CD4-positive, alpha-beta T cell treated with Interleukin-6 at 100 ng/mL for 8 hours (primary cell): Measurements from ENCODE around the gene GDNF.
"Not testable (repeated sequence)": the region's sequence is repeated elsewhere in the genome, so short reads cannot be mapped to it uniquely, and the experiment has no call there.

ENCODE experiments used
- DNase-seq: peaks from one replicate; pipeline ENCODE4 v3.0.0-alpha.2; 2020; ENCODE audit warnings: mixed read lengths, low spot score

GDNF gene, protein sequence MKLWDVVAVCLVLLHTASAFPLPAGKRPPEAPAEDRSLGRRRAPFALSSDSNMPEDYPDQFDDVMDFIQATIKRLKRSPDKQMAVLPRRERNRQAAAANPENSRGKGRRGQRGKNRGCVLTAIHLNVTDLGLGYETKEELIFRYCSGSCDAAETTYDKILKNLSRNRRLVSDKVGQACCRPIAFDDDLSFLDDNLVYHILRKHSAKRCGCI

DNA sequence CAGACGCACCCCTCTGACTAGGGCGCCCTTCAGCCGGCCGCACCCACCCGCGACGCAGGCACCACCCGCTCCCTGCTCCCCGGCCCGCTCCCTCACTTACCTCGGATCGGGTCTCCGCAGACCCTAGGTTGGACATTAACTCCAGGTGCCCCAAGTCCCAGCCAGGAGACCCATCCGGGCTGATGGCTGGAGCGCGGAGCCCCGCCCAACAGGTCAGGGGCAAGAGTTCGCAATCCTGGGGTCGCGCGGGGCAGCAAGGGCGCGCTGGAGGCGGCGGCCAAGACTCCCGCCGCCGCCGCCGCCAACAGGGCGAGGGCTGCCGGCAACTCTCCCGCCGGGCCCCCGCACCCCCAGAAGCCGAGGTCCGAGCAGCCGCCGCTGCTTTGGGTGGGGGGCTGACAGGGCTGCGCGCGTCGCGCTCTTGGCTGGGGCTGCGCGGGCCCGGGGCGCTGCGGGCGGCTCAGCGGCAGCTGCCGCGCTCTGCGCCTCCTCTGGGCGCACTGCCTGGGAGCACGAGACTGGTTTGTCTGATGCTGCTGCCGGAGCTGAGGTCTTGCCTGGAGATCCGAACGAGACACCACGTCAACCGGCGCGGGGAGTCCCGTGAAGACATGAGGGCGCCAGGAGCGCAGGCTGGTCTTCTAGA, at the start of gene GDNF:
GDNF (minus strand) TSS at position 635 of the 646 bp plus-strand sequence. CDS start 5,245 bp downstream, outside the sequence.
- DNase-seq: no peak

DNA sequence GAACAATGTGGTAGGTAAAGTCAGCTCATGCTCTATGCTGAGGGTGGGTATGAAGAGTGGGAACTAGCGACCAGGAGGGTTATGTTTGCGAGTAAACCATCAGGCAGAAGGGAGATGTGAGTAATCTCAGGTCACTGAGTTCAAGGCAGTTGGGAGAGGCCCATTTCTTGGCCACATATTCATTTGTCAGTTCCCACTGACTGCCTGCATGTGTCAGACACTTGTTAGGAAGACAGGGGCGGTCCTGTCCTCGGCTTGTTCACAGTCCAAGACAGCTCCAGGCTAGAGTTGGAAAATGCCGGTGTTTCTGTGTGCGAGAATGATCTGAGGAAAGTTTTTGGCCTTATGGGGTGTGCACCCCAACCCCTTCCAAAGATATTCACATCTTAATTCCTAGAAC, 48.6 kb upstream of the GDNF start:
- no peak for DNase-seq

DNA sequence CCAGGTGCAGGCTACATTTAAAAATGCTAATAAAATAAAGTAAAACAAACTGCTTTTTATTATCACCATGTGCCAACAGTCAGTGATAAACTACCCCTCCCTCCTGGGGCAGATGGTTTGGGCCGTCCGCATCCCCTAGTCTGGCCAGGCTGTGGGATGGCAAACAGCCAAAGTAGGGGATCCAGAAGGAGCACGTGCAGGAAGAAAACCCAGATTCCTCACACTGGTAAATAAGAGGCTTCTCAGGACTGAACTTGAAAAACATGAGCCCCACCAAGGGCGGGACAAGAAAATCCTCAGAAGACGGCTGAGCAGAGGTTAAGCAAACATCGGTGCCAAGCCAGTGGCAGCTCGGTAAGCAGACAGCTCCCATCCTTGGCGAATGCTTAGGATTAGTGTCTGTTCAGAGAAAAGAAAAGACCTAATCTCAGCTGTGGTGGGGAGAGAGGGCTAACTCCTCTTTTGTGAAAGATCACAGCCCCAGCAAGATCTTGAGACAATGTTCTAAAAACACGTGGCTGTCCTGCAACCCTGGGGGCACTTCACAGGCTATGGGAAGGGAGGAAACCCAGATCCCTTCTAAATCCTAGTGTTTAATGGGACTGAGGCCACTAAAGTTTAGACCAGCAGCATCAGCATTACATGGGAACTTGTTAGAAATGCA, 46.5 kb upstream of the GDNF start:
- DNase-seq: no peak

DNA sequence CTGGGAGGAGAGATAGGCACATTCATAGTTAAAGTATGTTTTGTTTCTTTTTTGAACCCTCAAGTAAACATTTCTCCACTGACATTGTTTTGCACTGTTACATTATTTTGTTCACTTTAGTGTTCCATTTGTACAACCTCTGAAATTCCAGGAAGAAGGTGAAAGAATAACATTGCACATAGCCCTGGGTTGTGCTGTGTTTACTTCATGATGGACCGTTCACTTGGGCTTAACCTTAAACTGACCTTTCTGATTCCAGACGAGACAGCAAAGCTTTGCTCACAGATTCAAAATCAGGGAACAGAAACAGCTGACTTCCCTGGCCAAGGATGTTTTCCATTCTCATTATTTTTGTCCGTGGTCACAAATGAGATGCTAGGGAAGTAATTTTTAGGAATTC, 42.8 kb upstream of the GDNF start:
- no peak for DNase-seq

DNA sequence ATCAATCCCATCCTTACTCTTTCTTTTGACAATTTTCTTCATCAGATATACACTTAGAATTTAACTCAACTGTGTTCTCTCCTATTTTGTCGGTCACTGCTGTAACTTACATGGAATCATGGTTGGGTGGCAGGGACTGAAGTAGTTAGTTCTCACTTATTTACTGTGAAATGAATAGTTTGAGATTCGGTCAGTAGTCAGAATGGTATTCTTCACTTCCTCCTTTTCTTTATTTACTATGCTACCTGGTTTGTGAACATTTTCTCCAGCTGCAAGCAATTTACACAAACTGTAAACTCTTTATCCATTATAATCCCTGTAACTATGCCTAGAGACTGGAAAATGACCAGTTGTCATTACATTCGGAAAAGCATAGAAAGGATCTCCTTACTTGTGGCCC, 41.5 kb upstream of the GDNF start:
- DNase-seq: no peak

DNA sequence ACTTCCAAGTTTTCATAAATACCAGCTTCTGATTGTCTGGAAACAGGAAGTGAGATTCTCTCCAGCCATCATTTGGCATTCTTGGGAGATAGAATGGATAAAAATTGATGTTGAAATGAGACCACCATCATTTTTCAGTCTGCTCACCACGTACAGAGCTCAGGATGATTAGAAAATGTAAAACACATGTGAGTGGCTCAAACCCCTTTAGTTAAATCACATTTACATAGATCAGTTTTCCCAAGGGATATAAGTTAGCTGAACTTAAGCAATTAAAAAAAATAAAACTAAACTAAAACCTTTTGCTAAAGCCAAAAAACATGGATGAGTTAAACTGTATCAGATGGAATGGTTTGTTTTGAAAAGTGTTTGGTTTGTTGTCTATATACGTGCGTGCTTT, 37.1 kb upstream of the GDNF start:
- DNase-seq: no peak

DNA sequence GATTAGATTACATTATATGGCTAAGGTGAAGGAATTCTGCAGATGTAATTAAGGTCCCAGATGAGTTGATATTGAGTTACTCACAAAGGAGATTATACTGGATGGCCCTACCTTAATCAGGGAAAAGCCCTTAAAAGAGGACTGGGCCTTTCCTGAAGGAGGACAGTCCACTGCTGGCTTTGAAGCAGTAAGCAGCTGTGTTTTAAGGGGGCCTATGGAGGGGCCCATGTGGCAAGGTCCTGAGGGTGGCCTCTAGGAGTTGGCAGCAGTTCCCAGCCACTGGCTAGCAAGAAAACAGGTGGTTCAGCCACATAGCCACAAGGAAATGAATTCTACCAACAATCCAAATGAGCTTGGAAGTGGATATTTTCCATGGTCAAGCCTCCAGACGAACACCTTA, 36.4 kb upstream of the GDNF start:
- DNase-seq: no peak

DNA sequence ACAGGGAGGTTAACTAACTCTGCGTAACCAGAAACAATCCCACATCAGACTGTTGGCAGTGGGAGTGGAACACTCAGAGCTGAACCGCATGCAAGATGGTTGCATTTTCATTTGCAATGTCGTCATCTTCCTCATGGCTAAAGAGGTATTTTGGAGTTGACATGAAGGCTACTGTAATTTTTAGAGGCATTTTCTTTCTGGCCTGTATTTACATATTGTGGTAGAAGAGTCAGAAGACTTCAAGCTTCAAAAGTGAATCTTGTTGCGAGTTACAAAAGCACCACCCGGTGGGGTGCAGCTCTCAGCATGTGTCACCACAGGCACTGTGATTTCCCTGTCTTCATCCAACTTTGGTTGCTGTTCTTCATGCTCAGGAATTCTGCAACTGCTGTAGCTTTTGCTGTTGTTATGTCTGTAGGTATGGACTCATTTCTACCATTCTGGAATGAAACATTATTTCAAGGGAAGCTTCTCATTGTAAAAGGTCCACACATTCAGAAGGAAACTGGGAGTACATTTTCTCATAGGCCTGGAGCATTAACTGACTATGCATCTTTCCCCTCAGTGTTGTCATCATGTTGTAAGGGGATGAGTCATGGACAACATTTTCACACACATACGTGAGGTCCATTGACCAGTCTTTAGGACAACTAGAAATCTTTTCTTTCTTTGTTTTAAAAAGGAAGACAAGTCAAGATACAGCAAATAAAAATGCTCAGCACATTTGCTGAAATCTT, 35.4 kb upstream of the GDNF start:
- no peak for DNase-seq

DNA sequence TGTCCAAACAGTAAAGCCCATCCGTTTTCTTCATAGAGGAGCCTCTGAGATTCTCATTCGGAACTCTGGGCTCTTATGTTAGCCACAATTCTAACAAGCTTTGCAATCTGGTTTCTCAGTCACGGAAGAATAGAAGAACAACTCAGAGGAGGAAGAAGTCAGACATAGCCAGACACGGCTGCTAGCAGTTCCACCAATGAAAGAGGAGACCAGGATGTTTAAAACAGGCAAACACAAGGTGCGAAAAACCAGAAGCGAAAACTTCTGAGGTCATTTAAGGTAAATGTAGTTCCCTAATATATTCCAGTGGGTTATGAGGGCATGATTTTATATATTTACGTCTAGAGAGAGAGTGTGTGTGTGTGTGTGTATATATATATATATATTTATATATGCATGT, 34.1 kb upstream of the GDNF start:
- DNase-seq: no peak

DNA sequence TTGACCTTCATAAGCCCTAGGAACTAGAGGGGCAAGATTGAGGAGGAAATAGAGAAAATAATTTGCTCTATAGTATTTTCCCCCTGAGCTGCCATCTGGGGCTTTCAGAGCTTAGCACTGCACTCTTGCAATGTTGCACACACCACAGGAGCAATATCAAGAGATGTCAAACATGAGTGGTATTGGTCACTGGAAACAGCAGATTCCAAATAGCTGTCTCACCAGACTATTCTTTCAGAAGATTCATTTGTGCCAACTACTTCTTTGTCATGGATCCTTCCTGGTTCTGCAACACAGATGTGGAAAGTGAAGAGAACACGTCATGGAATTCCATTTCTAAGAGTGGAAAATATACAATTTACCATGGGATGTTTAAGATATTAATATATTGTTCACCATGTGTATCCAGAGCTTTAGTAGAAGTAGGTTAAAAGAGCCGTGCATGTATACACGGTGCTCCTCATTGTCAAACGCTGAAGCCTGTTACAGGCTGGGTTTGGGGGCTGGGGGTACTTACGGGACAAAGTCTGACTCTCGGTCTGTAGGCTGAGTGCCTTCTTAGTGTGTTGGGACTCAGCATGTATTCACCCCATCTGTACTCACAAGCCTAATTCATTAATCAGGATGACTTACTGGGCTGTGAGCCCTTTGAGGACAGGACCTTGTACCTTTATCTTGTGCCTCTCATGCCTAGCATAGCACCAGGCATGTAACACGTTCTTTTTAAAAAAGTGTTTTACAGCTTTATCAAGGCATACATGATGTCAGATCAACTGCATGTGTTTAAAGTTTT, 31.4 kb upstream of the GDNF start:
- no peak for DNase-seq

DNA sequence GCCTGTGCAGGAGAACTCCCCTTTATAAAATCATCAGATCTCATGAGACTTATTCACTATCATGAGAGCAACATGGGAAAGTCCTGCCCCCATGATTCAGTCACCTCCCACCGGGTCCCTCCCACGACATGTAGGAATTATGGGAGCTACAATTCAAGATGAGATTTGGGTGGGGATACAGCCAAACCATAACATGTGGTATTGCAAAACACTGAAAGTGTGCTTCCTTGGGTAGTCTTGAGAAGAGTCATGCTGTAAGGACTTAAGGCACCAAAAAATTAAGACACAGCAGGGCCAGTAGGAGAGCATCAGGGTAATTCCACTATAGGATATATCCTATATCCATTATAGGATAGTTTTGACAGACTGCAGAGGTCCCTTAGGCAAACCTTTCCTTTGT, 29.4 kb upstream of the GDNF start:
- DNase-seq: no peak

DNA sequence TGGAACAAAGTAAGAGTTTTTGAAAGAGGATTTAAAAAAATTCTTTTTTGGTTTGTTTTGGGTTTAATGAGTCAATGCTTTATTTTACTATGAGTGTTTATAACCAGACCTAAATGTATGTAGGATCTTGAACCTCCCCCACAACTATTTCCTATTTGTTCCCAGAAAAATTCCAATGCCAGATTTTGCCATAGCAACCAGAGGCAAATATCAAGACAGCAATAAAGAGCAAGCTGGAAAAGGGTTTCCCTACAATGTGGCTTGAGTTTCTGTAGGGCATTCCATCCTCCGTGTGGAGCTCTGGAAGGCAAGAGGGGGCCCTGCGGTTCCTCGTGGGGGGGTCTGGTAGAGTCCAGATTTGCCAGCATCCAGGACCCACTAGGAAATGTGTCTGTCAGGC, 27.8 kb upstream of the GDNF start:
- DNase-seq: no peak

DNA sequence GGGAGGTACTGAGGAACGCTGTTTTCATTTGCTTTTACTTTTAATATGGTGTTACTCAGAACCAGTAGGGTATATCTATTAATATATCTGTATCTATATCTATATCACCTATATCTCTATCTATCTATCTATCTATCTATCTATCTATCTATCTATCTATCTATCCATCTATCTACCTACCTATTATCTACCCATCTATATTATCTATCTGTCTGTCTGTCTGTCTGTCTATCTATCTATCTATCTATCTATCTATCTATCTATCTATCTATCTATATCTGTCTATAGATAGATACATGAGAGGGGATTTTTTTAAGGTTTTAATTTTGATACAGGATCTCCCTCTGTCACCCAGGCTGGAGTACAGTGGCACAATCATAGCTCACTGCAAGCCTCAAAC, 23.1 kb upstream of the GDNF start:
- DNase-seq: not testable (repeated sequence)

DNA sequence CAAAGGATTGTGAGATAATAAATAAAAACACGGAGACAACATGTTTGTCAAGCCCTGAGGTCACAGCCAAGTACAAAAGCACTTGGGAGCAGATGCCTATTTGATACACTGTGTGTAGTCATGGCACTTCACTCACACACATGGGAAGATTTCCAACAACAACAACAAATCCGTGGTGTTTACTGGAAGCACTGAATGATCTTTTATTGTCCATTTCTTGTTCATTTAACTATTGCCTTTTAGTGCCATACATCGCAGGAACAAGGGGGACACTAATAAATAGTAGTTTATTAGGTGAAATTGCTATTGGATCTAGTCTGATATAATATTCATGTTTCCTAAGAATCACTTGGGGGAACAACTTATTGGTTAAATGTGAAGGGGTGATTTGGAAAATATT, 20.4 kb upstream of the GDNF start:
- no peak for DNase-seq

DNA sequence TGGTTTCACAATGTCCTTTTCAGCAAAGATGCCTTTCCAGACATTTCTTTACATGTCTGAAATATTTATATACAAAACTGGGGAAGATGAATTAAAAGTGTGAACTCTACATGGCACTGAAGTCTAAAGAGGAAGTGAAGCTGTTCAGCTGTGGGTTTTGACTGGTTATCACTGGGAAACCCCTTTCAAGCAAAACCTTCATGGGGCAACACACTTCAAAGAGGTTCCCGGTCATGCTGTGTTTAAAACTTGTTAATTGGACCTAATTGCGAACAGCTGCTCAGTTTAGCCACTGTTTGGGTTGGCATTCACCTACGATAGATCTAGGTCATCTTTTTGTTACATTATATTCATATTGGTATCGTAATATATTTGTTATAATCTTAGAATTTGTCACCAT, 20.0 kb upstream of the GDNF start:
- no peak for DNase-seq

DNA sequence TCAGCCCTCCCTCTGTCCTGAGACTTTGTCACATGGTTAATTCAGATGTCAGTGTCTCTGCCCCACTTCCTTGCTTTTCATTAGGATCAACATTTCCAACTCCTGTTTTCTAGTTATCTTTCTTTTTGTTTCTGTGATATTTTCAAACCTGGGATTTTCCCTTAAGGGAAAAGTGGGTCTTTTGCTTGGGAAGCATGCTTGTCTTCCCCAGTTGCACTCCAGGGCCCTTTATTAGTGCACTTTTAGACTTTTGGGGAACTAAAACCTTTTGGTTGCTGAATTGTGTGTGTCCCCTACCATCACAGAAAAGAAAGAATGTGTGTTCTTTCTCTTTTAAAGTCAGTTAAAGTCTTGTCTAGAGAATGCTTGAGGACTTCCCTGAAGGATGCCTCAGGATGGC, 18.4 kb upstream of the GDNF start:
- DNase-seq: no peak

DNA sequence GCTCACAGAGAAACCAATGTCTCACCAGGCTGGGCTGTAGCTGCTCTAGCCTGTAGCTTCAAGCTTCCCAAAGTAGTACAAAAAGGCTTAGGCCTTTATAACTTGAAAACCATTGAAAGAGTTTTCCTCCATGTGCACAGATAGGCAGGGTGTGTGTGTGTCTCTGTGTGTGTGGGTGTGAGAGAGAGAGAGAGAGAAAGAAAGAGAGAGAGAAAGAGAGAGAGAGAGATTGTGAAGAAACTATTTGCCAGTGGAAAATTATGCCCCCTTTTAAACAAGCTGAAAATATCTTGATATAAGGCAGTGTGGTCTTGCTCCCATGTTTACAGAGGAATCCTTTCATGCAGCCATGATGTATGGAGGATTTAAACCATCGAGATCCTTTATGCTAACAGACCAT, 17.9 kb upstream of the GDNF start:
- no peak for DNase-seq

DNA sequence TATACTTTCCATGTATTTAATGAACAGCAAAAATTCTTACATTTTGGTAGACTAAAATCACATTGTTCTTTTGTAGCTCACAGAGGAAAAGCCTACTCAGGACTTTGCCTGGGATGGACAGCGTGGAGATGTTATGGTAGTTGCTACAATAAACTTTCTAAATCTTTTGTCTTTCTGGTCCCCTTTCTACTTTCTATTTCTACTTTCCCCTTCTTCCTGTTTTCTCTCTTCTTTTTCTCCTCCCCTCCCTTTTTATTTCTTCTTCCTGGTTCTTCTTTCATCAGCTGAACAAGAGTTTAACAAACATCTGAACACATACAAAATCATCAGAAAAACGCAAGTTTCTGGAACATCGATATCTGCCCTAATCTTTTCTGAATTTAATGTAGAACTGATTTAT, 15.6 kb upstream of the GDNF start:
- DNase-seq: no peak

DNA sequence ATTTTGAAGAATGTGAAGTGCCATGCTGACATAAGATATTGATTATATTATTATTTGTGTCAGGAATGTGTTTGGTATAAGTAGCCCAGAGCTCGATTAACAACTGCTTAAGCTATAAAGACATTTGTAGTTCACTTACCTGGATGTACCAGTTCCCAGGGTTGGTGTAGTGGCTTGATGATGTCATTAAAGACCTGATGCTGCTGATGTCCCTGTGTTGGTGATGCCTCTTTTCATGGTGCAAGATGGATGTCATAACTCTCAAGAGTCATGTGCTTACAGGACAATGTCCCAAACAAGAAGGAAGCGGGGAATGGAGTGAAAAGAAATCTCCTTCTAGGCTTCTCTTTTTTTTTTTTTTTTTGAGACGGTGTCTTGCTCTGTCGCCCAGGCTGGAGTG, 11.5 kb upstream of the GDNF start:
- DNase-seq: no peak

DNA sequence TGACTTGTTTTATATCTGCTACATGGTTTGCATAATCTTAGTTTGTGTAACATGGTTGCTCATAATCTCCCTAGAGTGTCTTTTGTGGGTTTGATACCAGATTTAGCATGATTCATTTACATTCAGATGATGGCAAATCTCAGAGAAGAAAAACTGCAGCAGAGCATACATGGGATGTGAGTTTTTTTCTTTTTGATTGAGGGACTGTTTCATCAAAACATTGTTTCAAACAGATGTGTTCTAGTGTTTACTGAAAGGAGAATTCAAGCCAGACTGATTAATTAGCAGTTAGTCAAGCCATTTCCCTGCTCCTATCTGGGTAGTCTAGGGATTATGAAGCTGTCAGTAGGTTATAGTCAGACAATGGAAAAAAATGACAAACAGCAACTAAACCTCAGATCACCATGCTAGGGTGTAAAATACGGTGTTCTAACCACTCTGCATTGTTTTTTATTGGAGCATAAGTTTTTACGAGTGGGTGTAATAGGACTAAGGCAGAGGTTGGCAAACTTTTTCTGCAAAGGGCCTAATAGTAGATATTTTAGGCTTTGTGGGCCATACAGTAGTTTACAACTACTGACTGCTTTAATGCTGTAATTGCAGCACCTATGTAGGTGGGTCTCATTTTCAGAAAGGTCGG, 10.5 kb upstream of the GDNF start:
- no peak for DNase-seq

DNA sequence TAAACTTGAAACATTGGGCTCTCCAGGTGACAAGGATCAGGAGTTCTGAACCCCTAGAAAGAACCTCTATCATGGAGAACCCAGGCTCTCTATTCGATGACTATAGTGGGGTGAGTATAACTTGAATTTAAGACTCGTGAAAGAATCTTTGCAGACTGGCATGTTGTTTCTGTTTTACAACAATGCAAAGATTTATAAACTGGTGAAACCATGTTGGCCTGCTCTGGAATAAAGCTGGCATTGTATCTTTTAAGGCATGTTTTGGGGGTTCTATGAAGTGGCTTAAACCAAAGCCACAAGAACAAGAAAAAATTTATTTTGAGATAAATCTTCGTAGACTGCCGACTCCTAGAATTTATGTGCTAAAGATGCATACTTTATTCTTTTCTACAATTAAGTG, 9.8 kb upstream of the GDNF start:
- no peak for DNase-seq

DNA sequence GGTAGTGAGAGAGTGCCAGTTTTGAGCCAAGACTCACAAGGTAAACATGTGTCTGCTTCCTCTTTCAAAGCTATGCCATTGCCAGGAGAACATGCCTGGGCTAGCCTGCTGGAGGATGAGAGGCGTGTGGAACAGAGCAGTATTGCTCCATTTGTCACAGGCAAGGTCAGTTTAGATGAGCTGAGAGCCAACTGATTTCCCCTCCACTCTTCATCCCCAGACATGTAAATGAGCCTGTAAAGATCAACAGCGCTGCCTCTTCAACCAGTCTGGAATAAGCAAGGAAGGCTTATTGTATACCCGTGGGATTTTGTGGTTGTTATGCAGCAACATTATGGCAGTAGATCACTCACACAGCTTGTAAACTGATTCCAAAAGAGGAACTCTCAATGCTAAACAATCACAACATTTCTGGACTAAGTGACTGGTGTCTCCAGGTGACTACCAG, 8.2 kb upstream of the GDNF start:
- no peak for DNase-seq
